ENCODE results near the gene HOXB13.

HOXB13 gene

DNA sequence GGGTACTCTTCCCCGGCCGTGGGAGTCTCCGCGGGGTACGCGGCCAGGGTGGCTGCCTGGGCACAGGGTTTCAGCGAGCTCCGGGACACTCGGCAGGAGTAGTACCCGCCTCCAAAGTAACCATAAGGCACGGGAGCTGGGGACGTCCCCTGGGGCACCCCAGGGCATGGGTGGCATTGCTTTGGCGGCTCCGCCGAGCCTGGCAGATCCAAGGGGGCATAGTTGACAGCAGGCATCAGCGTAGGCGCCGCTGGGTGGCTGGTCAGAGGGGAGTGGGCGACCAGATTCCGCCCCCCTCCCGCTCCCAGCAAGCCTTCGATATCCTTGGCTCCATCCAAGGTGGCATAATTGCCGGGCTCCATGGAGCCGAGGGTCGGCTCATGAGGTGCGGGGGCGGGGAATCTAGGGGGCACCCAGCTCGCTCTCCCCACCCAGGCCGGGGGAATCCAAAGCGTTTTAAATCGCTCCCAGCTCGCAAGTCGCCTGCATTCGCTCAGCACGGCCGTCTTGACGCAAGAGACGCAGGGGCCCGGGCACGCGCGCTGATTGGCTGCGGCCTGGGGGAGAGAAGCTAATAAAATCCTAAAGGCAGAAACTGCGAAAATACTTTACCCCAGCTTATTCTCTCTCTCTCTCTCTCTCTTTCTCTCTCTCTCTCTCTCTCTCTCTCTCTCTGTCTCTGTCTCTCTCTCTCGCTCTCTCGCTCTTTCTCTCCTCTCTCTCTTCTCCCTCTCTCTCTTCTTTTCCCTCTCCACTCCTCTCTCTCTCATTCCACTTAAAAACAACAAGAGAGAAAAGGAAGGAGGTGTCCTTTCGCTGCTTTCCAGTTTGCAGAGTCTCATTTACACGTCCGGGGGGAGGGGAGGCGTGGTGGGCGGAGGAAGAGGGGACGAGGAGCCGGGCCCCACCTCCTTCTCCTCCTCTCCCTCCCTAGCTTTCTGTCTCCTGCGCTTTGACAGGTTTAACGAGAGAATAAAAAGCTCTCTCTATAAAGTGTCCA, at the start of gene HOXB13:
Gene HOXB13, minus strand, starts transcription at position 519 of the 1,000 bp plus-strand sequence. Its CDS starts 157 bp downstream, at position 362.
- DNase-seq, result peak; percentile 22 to 25

DNA sequence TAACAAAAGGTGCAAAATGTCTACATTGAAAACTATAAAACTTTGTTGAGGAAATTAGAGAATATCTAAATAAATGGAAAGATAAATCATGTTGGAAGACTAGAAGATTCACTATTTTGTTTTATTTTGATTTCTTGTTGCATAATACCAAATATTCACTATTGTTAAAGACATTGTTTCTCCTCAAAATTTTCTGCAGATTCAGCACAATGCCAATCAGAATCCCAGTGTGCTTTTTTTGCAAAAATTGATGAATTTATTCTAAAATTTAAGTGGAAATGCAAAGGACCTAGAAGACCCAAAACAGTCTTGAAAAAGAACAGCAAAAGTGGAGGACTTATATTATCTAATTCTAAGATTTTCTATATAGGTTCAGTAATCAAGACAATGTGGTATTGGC, 48.1 kb upstream of the HOXB13 start:
- no peak for DNase-seq

DNA sequence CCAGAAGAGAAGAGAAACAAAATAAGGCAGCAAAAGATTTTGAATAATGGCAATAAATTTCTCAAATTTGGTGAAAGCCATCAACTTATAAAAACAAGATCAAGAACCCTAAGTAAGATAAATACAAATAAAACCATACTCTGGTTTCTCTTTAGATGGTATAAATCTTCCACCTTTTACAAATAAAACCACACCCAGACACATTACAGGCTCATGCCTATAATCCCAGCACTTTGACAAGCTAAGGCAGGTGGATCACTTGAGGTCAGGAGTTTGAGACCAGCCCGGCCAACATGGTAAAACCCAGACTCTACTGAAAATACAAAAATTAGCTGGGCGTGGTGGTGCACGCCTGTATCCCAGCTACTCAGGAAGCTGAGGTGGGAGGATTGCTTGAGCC, 44.7 kb upstream of the HOXB13 start:
- no peak for DNase-seq

DNA sequence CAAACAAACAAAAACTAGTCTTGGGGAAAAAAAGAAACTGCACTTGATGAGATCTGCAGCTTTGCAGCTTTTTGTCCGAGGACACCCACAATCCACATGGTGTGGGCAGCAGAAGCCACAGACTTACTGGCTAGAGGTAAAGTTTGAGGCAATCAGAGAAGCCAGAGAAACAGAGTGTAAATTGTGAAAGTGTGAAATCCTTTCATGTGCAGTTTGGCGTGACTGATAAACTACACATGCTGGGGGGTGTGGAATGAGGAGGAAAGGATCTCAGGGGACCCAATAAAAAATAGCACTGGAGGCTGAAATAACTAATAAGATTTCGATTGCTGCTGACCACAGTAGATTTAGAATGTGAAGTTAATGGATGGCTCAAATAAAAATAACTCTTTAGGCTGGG, 42.4 kb upstream of the HOXB13 start:
- DNase-seq, result no peak

DNA sequence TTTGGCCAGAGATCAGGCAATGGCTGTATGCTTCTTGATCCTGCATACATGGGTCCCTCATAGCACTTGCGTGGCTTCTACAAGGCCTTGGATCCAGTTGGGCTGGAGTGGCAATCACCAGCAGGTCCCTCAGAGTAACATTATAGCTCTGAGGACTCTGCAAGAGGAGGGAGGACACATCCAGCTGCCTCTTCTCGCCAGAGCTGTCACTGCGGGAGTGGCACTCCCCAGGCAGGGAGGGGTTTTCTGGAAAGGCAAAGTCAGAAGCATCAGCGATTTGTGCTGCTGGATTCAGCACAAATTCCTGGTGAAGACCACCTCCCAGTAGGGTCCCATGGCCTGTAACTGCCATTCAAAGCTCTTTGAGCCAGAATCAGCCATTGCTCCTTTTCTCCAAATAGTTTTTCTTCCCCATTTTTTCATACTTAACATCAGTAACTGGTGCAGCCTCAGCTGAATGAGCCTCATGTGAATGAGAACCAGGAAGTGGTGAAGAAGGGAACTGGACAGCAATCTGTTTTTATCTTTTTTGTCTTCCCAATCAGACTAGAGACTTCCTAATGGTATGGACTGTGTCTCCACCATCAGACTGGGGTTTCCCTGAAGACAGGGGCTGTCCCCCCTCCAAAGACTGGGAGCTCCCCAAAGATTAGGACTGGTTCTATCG, 40.6 kb upstream of the HOXB13 start:
- DNase-seq, result no peak

DNA sequence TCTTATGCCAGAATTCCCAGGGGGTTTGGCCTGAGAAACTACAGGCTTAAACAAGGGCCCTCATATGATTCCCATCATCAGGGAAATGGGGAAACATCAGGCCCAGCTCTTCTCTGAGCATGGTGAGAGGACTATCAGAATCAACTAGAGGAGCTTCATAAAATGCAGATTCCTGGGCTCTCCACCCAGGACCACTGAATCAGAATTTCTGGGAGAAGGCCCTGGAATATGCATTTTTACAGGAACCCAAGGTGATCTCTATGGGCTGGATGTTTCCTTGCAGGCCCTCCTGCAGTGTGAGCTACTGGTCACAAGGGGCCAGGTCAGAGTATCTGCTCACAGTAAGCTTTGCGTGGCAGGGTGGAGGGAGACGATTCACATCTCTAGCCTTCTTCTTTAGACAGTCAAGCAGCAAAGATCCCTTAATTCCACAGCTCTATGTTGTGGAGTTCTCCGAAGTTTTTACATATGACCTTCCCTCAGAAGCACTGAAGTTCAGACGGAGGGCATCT, 38.8 kb upstream of the HOXB13 start:
- DNase-seq, result no peak

DNA sequence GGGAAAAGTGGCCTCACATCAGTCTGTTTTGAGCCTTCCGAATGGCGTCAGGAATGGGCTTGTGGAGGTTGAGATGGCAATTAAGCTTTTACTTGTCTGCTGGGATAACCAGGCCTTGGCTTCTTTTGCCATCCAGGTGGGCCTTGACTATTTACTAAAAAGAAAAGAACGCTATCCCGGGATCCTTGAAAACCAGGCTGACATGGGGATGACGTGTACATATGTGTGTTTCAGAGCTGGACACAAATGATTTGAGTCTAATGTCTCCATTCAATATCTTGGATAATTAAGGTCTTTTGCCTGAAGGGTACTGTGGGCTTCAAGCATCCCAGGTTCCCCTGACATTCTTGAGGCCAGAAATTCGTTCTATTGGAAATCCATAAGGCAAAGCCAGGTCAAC, 32.6 kb upstream of the HOXB13 start:
- no peak for DNase-seq

DNA sequence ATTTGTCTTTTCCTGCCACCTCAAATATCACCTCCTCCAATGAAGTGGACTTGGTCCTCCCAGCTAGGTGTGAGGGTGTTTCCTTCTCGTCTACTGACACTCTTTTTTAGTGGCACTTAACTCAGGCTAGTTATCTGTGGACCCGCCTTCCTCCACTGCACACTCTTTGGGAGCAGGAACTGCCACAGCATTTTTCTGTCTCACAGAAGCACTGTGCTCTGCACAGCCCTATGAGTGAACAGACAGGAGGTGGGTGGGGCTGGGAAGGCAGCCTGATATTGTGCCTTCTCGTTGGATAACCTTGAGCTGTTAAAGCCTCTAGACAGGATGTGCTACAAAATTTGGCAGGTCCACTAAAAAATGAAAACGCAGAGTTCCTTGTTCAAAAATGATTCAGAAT, 31.9 kb upstream of the HOXB13 start:
- DNase-seq, result no peak

DNA sequence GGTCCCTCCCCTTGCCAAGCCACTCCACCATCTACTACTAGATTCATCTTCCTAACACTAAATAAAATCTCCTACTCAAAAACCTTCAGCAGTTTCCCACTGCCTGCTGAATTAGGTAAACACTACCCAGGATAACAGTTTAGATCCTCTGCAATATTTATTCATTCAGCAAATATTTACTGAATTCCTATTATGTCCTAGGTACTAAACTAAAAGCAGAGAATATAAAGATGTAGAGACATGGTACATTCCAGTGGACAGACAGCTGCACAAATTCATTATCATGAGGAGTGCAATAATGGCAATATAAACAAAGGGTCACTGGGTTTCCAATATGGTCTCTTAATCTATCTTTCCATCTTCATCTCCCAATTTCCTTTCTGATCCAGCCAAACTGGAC, 30.7 kb upstream of the HOXB13 start:
- DNase-seq, result no peak

DNA sequence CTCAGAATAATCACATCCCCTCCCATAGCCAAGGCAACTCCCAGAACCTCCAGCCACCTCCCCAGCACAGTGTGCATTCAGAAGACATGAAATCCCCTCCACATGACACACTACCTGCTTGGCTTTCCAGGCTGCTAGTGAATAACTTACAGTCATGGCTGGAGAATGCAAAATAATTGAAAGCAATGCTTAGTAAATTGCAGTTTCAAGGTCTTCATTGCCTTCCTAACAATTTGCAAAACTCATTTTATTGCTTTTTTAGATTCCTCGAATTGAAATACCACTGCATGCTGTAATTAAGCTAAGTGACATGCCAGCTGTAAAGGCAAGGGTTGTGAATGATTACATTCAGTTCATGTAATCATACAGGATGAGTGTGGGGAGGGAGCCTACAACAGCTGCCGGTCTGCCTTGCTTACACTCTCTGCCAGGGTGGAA, 29.0 kb upstream of the HOXB13 start:
- DNase-seq, result no peak

DNA sequence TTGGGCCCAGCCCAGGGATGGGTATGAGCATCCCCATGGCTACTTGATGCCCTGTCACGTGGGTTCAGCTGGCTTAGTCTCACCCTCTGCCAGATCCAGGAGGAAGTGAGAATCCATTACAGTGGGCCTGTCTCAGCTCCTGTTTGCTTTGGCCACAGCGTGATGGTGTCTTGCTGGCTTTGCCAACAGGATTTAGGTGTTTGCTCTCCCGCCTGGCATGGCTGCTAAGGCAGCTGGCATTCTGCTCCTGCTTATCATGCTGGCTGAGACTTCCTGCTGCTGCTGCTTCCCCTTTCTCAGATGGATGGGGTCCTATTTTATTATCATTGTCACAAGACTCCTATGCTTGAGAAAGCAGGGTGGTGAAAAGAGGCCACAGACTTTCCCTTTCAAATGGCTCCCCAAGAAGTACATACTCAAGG, 28.3 kb upstream of the HOXB13 start:
- DNase-seq, result no peak

DNA sequence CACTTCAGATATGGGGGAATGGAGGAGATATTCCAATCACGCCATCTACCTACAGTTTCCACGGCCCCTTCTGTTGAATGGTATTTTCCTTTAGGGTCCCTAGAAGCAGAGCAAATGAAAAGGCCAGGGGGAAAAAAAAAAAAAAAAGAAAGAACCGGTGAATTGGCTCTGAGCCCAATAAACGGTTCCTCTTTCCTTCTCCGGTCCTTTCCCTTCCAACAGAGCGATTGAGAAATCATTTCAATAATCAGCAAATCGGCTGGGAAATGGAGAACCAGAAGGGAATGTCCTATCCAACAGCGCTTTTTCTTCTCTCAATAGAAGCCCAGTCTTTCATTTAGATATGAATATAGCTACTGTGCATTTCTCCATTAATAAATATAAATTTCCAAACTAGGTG, 26.8 kb upstream of the HOXB13 start:
- no peak for DNase-seq

DNA sequence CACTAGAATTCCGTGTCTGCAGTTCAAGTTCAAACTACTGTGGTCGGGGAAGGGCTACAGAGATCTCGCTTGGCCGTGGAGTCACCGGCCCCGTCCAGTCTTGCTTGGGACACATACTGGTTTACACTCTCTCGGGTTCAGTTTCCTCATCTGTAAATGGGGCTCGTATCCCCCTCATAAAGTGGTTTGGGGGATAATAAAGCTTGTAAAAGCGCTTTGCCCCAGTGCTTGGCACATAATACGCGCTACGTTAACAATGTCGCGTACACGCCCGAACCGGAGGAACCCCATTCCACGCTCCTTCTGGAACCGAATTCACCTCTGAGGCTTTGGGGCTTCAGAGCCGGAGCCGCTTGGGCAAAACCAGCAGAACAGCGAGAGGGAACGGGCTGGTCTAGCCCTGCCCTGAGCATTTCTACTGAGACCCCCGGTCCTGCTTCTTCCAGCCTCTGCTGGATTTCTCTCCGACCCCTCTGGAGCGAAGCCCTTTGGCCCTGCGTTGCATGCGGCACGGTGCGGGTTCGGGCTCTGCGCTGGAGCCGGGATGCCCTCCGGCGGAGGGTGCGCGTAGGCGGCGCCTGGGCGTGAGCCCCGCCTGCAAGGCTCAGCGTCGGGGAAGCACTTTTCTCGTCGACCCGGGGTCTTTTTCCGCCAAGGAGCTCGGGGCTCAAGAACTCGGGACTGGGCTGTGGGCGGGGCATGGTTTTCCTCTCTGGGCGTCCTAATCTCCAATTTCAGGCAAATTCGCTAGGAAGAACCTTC, 26.1 kb upstream of the HOXB13 start:
- no peak for DNase-seq

DNA sequence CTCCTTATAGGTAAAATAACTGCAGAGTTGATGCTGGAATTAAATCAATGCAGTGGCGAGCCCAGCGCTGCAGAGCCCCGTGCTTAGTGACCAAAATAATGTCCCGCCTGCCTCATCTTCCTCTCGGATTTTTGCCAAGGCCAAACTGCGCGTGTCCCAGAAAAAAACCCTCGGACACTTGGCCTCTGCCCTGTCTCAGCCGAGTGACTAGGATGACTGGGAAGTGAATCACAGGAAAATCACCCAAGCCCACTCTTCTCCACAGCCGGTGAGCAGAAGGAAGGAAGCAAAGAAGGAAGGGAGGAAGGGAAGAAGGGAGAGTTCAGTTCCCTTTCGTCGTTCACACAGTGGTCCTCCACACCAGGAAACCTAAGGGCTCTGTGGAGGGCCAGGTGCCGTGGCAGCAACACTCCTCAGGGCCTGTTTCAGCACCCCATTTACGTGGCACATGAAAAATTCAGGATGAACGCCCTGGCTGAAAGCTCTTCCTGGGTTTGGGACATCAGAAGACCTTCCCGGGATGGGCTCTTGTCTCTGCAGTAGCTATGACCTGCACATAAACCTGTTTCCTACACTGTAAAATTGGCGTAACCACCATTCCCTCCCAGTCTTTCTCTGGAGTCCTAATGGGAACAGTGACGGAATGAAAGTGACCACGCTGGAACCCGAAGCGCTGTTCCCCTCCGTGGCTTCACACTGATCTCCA, 25.4 kb upstream of the HOXB13 start:
- no peak for DNase-seq

DNA sequence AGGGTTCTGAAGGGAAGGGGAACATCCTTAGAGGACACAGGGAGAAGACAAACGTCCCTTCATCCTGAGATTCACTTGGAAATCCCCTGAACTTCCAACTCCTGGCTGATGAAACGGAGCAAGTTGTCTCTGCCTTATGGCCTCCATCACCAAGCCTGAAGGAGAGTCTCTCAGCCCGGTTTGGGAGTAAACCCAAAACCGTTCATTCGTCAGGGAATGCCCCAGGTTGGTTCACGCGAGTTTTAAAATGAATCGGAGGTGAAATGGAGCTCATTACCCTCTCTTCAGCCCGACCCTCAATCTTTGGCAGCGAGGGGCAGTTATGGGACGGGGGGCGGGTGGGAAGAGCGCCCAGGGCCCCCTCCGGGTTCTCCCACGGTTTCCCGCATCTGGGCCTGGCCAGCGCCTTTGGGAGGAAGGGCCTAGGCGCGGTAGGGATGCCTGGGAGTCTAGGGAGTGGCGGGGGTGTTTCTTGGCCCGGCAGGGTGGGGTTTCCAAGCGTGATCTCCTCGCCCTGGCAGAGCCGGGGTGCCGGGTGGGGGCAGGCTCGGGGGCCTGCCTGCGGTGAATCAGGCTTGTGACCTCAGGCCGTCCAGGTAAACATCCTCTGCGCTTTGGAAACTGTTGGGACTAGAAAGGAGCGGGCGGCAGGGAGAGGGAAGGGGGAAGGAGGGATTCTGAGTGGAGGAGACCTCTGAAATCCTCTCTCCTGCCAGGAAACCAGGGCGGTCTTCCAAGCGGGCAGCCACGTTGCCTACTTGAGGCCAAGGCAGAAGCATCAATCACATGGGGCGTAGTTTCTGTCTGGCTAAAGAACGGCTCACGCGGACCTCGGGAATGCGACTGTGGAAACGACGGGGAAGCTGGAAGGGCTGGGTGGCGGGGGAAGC, 24.1 kb upstream of the HOXB13 start:
- no peak for DNase-seq

DNA sequence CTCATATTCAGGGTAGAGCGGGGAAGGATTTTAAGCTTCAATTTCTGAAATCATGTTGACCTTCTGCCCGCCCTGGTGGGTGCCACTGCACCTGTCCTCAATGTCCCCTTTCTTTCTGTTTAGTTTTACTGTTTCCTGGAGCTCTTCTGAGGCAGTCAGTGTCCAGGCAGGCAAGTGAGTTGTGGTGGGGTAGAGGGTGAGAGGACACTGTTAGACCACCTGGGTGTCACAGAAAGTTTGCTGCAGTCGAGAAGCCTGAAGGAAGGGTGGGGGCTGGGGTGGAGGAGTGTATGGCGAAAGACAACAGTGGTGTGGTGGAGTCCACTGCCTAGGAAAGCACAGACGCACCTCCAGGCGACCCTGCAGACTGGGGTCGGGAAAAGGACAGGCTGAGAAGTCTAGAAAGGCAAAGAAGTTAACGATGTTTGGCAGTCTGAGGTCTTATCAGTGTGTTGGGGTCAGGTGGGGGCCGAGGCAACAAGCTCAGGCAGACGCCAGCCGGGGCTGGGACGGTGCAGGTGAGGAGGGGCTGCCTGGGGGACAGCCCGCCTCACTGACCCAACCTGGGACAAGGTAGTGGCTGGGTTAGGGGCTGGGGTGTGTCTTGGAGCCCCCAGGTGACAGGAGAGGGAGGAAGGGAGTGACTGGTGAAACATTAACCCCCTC, 23.3 kb upstream of the HOXB13 start:
- no peak for DNase-seq

DNA sequence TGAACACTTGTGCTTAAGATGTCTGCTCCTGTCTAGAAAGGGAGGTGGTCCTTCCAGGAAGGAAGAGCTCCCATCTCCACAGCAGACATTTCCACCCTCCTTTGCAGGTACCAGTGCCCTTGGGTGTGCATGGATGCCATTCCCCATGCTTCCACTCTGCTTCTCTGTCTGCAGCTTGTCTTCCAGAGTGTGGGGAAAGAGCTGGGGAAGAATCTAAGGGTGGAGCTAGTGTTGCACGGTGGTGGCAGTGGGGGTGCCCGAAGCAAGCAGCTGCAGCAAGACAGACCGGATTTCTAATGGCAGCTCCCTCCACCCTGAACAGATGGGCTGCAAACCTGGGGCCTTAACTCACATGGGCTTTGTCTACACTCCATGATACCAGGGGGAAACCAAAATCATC, 22.6 kb upstream of the HOXB13 start:
- DNase-seq, result no peak

DNA sequence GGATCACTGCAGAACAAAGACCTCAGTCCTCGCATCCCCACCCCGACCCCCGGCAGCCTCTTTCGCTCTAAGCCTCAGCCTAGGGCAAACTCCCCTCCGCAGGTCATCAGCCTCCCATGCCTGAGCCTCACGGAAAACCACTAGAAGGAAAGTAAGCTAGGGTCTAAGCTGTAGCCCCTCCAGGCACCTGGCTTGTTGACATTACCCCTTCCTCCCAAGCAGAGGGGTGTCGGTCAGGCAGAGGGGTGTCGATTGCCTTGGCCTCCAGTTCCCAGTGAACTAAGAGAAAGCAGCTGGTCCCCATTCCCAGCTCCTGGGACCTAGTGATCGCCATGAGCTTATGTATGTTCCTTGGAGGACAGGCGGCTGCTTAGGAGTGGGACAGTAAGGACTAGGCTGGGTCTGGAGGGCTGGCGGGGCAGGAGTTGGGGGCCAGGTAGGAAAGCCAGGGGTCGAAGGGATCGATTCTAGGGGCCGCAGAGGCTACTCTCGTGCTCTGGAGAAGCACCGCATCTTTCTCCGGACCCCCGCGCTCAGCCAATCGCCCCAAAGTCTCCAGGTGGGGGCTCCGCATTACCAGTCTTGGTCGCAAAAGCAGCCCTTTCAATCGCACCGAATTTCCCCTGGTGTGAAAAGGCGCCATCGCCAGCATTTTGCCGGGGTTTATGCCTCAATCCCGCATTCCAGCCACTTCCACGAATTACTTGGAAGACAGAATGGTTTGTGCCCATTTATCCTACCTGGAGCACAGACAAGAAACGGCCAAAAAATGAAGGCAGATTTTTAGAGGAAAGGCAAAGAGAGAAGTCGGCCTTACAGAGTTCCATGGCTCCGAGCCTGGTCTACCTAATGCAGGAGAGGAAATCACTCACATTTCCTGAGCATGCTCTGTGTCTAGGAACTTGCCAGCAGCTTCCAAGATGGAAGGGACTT, 21.3 kb upstream of the HOXB13 start:
- DNase-seq, result no peak

DNA sequence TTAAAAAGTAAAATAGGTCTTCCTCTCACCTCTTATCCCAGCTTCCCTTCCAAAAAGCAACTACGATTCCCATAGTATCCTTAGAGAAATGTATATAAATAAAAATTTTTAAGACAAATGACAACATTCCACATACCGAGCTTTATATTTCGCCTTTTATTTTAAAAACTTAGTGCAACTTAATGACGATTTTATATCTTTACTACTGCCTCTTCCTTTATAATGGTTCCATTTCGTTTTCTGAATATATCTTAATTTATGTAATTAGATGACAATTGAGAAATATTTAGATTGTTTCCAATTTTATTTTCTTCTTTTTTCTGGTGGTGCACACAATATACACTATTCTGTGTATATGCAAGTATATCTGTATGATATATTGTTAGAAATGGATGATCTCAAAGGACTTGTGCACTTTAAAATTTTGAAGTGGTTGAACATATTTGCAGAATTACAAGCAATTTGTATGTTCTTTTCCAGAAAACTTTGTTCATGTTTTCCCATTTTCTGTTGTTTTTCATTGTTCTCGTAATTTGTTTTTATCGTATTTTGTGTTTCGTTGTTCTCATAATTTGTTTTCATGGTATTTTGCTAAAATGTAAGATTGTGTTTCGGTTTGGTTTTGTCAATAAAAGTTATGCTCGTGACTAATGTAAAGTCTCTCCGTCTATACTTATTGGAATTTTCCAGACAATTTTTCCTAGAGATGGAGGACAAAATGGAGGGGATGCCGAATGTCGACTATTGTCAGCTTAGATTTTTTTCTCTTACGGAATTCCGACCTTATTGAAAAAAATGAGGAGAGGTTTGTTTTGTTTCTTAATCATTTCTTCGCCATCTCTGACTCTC, 20.4 kb upstream of the HOXB13 start:
- no peak for DNase-seq
